Upper lobe of left lung (tissue), 4 donors: ENCODE data around the gene ACP3.

Experiments used
- POLR2A ChIP-seq, 4 donors: fragments of 450-650 bp; IDR thresholded peaks; one replicate each; pipeline ENCODE4 v1.5.1; 2016 to 2017; ENCODE audit warnings: antibody characterized with exemption in 4 of 4, mild to moderate bottlenecking in 2 of 4
- TF ChIP-seq, protein P1 (sequence below), 6 experiments: fragments of 450-650 bp in 4 of 6; fragments of 200-600 bp in 2 of 6; sonication (generic) in 2 of 6; IDR thresholded peaks; one replicate each; pipeline ENCODE4 v1.5.1; 2016 to 2019; ENCODE audit warnings: antibody characterized with exemption in 6 of 6

DNA sequence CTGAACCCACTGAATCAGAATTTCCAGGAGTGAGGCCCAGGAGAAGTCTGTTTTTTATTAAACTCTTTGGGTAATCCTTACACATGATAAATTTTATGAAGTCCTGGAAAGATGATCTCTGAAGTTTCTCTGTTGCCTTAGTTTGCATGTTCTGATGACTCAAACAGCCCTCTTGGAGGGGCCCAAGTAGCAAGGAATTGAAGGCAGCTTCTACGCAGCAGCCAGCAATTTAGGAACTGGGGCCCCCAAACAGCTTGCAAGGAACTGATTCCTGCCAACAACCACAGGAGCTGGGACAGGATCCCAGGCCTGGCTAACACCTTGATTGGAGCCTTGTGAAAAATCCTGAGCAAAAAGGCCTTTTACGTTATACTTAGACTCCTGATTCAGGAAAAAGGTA lies 5.4 kb upstream of the ACP3 start:
- TF ChIP-seq, protein P1, sequence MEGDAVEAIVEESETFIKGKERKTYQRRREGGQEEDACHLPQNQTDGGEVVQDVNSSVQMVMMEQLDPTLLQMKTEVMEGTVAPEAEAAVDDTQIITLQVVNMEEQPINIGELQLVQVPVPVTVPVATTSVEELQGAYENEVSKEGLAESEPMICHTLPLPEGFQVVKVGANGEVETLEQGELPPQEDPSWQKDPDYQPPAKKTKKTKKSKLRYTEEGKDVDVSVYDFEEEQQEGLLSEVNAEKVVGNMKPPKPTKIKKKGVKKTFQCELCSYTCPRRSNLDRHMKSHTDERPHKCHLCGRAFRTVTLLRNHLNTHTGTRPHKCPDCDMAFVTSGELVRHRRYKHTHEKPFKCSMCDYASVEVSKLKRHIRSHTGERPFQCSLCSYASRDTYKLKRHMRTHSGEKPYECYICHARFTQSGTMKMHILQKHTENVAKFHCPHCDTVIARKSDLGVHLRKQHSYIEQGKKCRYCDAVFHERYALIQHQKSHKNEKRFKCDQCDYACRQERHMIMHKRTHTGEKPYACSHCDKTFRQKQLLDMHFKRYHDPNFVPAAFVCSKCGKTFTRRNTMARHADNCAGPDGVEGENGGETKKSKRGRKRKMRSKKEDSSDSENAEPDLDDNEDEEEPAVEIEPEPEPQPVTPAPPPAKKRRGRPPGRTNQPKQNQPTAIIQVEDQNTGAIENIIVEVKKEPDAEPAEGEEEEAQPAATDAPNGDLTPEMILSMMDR (IDR thresholded peaks at IDR 0.05), result no peak
- TF ChIP-seq POLR2A (IDR thresholded peaks at IDR 0.05), result no peak
